ENCODE data around the gene GSPT2.

DNA sequence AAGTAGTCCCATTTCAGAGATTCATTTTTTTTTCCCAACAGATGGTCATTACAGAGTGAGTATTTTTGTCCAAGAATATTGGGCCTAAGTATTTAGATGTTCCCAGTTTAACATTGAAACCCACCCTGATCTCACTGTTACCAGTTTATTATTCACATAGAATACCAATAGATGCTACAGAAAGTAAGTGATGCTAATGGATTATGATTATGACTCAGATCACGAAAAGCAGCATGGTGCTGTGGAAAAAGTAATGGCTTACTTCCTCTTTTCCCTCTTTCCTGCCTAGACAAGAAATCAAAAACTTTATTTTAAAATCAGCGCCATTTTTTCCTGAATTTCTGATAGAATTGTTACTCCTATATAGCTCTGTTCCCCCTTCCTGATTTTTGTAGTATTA, 51.9 kb downstream of the GSPT2 start:
- TF ChIP-seq POLR2A (IDR thresholded peaks at IDR 0.05; ENCODE audit: low read depth, low read length) (no peak), TAF1 (IDR thresholded peaks at IDR 0.05; ENCODE audit: low read depth, low read length) (no peak), POLR2AphosphoS5 (IDR thresholded peaks at IDR 0.05; ENCODE audit: low read depth, low read length) (no peak), SPI1 (IDR thresholded peaks at IDR 0.05; ENCODE audit: low read depth, low read length) (no peak)

All from GM12891 (cell line).